ENCODE data around the gene MINAR1.

- TF ChIP-seq EZH2phosphoT487 (IDR thresholded peaks at IDR 0.05; ENCODE audit: insufficient read depth, low read depth) (no peak), EZH2 (IDR thresholded peaks at IDR 0.05; ENCODE audit: insufficient read depth, poor library complexity, severe bottlenecking) (no peak)
Measured at GRCh38 chr15:79412010-79412409, 20.1 kb upstream of the MINAR1 start.
